GM12874 (cell line): Measurements from ENCODE around the gene UBXN7.

ENCODE experiments used
- CTCF ChIP-seq: IDR thresholded peaks from 2 replicates; pipeline ENCODE4 v1.5.1; 2011; ENCODE audit warnings: low read depth, mild to moderate bottlenecking, control low read depth, low read length, moderate library complexity; ENCODE audit not compliant: insufficient read depth

UBXN7 gene

GRCh38 chr3:196350067-196350466 is 82.2 kb downstream of the UBXN7 start:
- no peak for TF ChIP-seq CTCF

- no peak for TF ChIP-seq CTCF
Observed at GRCh38 chr3:196348698-196349097, 83.5 kb downstream of the UBXN7 start.

GRCh38 chr3:196344663-196345062 is 87.6 kb downstream of the UBXN7 start:
- TF ChIP-seq CTCF = no peak

GRCh38 chr3:196341137-196341536 is 91.1 kb downstream of the UBXN7 start:
- no peak for TF ChIP-seq CTCF

GRCh38 chr3:196340466-196340865 is 91.8 kb downstream of the UBXN7 start:
- no peak for TF ChIP-seq CTCF

- no peak for TF ChIP-seq CTCF
Observed at GRCh38 chr3:196339493-196340254, 92.6 kb downstream of the UBXN7 start.

- TF ChIP-seq CTCF = no peak
Observed at GRCh38 chr3:196339044-196339443, 93.2 kb downstream of the UBXN7 start.
